Ectodermal cell (in vitro differentiated cells): ENCODE results near the gene CA12.

Experiments used
- H3K27ac ChIP-seq: 2 replicates; pipeline ENCODE4 v1.7.0; 2013; ENCODE audit warnings: mild to moderate bottlenecking, low read depth, low read length; ENCODE audit not compliant: insufficient read depth, poor library complexity, severe bottlenecking
- H3K27me3 ChIP-seq: 2 replicates; pipeline ENCODE4 v1.7.0; 2013; ENCODE audit warnings: mild to moderate bottlenecking, low read length; ENCODE audit not compliant: insufficient read depth, control insufficient read depth, poor library complexity, severe bottlenecking
- H3K36me3 ChIP-seq: one replicate; pipeline ENCODE4 v1.7.0; 2013; ENCODE audit warnings: low read length; ENCODE audit not compliant: control insufficient read depth, insufficient read depth
- H3K4me1 ChIP-seq: one replicate; pipeline ENCODE4 v1.7.0; 2013; ENCODE audit warnings: low read length; ENCODE audit not compliant: control insufficient read depth, insufficient read depth
- H3K4me3 ChIP-seq: 2 replicates; pipeline ENCODE4 v1.7.0; 2013; ENCODE audit warnings: low read depth, low read length, control low read depth; ENCODE audit not compliant: insufficient read depth
- H3K9me3 ChIP-seq: 2 replicates; pipeline ENCODE4 v1.7.0; 2013; ENCODE audit warnings: mild to moderate bottlenecking, low read length, moderate library complexity; ENCODE audit not compliant: control insufficient read depth
- WGBS, 2 experiments: methylation state at CpG; one replicate each; pipeline ENCODE4 v1.1.7; 2013; ENCODE audit warnings: missing lambda C conversion rate in 2 of 2; 5-methylcytosine and 5-hydroxymethylcytosine counted together

Gene CA12

GRCh38 chr15:63313825-63314224, 67.8 kb downstream of the CA12 start:
- Histone ChIP-seq H3K9me3 (no peaks in the 10 kb centered on the region), H3K36me3 (no peaks in the 10 kb centered on the region), H3K4me1 (no peaks in the 10 kb centered on the region), H3K27ac (no peak overlapping the region), H3K4me3 (no peak overlapping the region), H3K27me3 (no peaks in the 10 kb centered on the region)
- WGBS, 2 experiments, result 90 to 98% methylated on average over 4 of the region's 4 CpGs

- WGBS, 2 experiments, result 100% methylated on average over 1 of the region's 1 CpG; no CpG with 5 or more reads in 1 of the 2 experiments
- Histone ChIP-seq H3K27me3 (no peaks in the 10 kb centered on the region), H3K4me3 (no peak overlapping the region), H3K27ac (no peak overlapping the region), H3K36me3 (no peaks in the 10 kb centered on the region), H3K9me3 (no peaks in the 10 kb centered on the region), H3K4me1 (no peaks in the 10 kb centered on the region)
Observed at GRCh38 chr15:63312286-63312685, 69.4 kb downstream of the CA12 start.

GRCh38 chr15:63310646-63311045, 71.0 kb downstream of the CA12 start:
- Histone ChIP-seq H3K27me3 (no peaks in the 10 kb centered on the region), H3K27ac (no peak overlapping the region), H3K36me3 (no peaks in the 10 kb centered on the region), H3K4me3 (no peak overlapping the region), H3K9me3 (no peaks in the 10 kb centered on the region), H3K4me1 (no peaks in the 10 kb centered on the region)
- 96 to 97% methylated on average over 3 of the region's 3 CpGs for WGBS, 2 experiments

GRCh38 chr15:63308947-63309346, 72.7 kb downstream of the CA12 start:
- Histone ChIP-seq H3K9me3 (no peaks in the 10 kb centered on the region), H3K36me3 (no peaks in the 10 kb centered on the region), H3K27ac (no peak overlapping the region), H3K27me3 (no peaks in the 10 kb centered on the region), H3K4me1 (no peaks in the 10 kb centered on the region), H3K4me3 (no peak overlapping the region)
- 94 to 100% methylated on average over 1 of the region's 2 CpGs for whole genome bisulfite sequencing, 2 experiments

GRCh38 chr15:63308491-63308890, 73.2 kb downstream of the CA12 start:
- 74 to 75% methylated on average over 4 of the region's 4 CpGs for WGBS, 2 experiments
- Histone ChIP-seq H3K9me3 (no peaks in the 10 kb centered on the region), H3K36me3 (no peaks in the 10 kb centered on the region), H3K4me1 (no peaks in the 10 kb centered on the region), H3K27me3 (no peaks in the 10 kb centered on the region), H3K27ac (no peak overlapping the region), H3K4me3 (no peak overlapping the region)

GRCh38 chr15:63306492-63307073, 75.1 kb downstream of the CA12 start:
- Histone ChIP-seq H3K4me1 (no peaks in the 10 kb centered on the region), H3K27ac (no peak overlapping the region), H3K36me3 (no peaks in the 10 kb centered on the region), H3K4me3 (no peak overlapping the region), H3K27me3 (no peaks in the 10 kb centered on the region), H3K9me3 (no peaks in the 10 kb centered on the region)
- 93 to 94% methylated on average over 5 of the region's 5 CpGs for WGBS, 2 experiments

- no peaks in the 10 kb centered on the region for H3K36me3 ChIP-seq
- 94 to 95% methylated on average over 5 of the region's 5 CpGs for WGBS, 2 experiments
- no peak overlapping the region for H3K4me3 ChIP-seq
- no peaks in the 10 kb centered on the region for H3K9me3 ChIP-seq
- H3K27me3 ChIP-seq, result no peaks in the 10 kb centered on the region
- H3K27ac ChIP-seq, result no peak overlapping the region
- no peaks in the 10 kb centered on the region for H3K4me1 ChIP-seq
Observed at GRCh38 chr15:63305260-63305659, 76.4 kb downstream of the CA12 start.

GRCh38 chr15:63301088-63301487, 80.6 kb downstream of the CA12 start:
- no peaks in the 10 kb centered on the region for H3K36me3 ChIP-seq
- H3K27me3 ChIP-seq, result no peaks in the 10 kb centered on the region
- WGBS, 2 experiments, result 94 to 100% methylated on average over 1 of the region's 1 CpG
- no peaks in the 10 kb centered on the region for H3K4me1 ChIP-seq
- no peaks in the 10 kb centered on the region for H3K9me3 ChIP-seq
- no peak overlapping the region for H3K4me3 ChIP-seq
- H3K27ac ChIP-seq, result no peak overlapping the region

- H3K27ac ChIP-seq, result no peak overlapping the region
- no peaks in the 10 kb centered on the region for H3K36me3 ChIP-seq
- no peaks in the 10 kb centered on the region for H3K27me3 ChIP-seq
- no peaks in the 10 kb centered on the region for H3K4me1 ChIP-seq
- H3K9me3 ChIP-seq, result no peaks in the 10 kb centered on the region
- WGBS, 2 experiments, result 94 to 96% methylated on average over 7 of the region's 7 CpGs
- no peak overlapping the region for H3K4me3 ChIP-seq
Observed at GRCh38 chr15:63299943-63300575, 81.6 kb downstream of the CA12 start.

- Histone ChIP-seq H3K27me3 (no peaks in the 10 kb centered on the region), H3K4me1 (no peaks in the 10 kb centered on the region), H3K36me3 (no peaks in the 10 kb centered on the region), H3K4me3 (no peak overlapping the region), H3K9me3 (no peaks in the 10 kb centered on the region), H3K27ac (no peak overlapping the region)
- WGBS, 2 experiments, result 86 to 88% methylated on average over 6 of the region's 6 CpGs
Observed at GRCh38 chr15:63296195-63296594, 85.5 kb downstream of the CA12 start.
